IPS DF 6.9 (cell line): ENCODE data around the gene MRTFA.
"Not testable (repeated sequence)": the region's sequence is repeated elsewhere in the genome, so short reads cannot be mapped to it uniquely, and the experiment has no call there.

Experiments used
- DNase-seq: peaks from one replicate; pipeline ENCODE4 v3.0.0-alpha.2; 2013; ENCODE audit warnings: low read depth, low spot score
- H3K27ac ChIP-seq: one replicate; pipeline ENCODE4 v1.5.1; 2013; ENCODE audit warnings: low read length, control low read depth
- H3K27me3 ChIP-seq: 2 replicates; pipeline ENCODE4 v1.6.1; 2013; ENCODE audit warnings: mild to moderate bottlenecking, low read length; ENCODE audit not compliant: control insufficient read depth, insufficient read depth
- H3K36me3 ChIP-seq: 2 replicates; pipeline ENCODE4 v1.6.1; 2013; ENCODE audit warnings: low read length; ENCODE audit not compliant: control insufficient read depth, insufficient read depth
- H3K4me1 ChIP-seq: 2 replicates; pipeline ENCODE4 v1.6.1; 2013; ENCODE audit warnings: low read length; ENCODE audit not compliant: control insufficient read depth, insufficient read depth
- H3K4me3 ChIP-seq: 2 replicates; pipeline ENCODE4 v1.5.1; 2013; ENCODE audit warnings: mild to moderate bottlenecking, low read length
- H3K9me3 ChIP-seq: 2 replicates; pipeline ENCODE4 v1.6.1; 2013; ENCODE audit warnings: low read length, inconsistent platforms; ENCODE audit not compliant: control insufficient read depth, insufficient read depth
- WGBS: extraction: QIAGEN DNeasy Blood & Tissue Kit; methylation state at CpG from one replicate; pipeline ENCODE4 v1.1.7; 2013; ENCODE audit warnings: mixed read lengths, missing lambda C conversion rate; ENCODE audit not compliant: insufficient read length, insufficient coverage; 5-methylcytosine and 5-hydroxymethylcytosine counted together

Gene MRTFA

GRCh38 chr22:40500465-40500786 lies 136.1 kb downstream of the MRTFA start:
- H3K4me1 ChIP-seq, H3K27ac ChIP-seq, H3K27me3 ChIP-seq, H3K36me3 ChIP-seq, H3K9me3 ChIP-seq, DNase-seq, H3K4me3 ChIP-seq: not testable (repeated sequence)
- no CpG with 5 or more reads among the region's 5 CpGs for WGBS

- Histone ChIP-seq H3K4me1 (no peaks in the 10 kb centered on the region; the same call in 1 of the 2 replicates), H3K4me3 (no peak overlapping the region), H3K9me3 (no peaks in the 10 kb centered on the region), H3K27ac (no peak overlapping the region), H3K36me3 (no peaks in the 10 kb centered on the region), H3K27me3 (no peaks in the 10 kb centered on the region)
- no peak for DNase-seq
Observed at GRCh38 chr22:40499209-40499623, 137.3 kb downstream of the MRTFA start.

- Histone ChIP-seq H3K27ac (no peak overlapping the region), H3K4me1 (no peaks in the 10 kb centered on the region; the same call in 1 of the 2 replicates), H3K9me3 (no peaks in the 10 kb centered on the region), H3K27me3 (no peaks in the 10 kb centered on the region), H3K36me3 (no peaks in the 10 kb centered on the region), H3K4me3 (no peak overlapping the region)
- no CpG with 5 or more reads among the region's 6 CpGs for WGBS
- DNase-seq: no peak
Observed at GRCh38 chr22:40498420-40499208, 137.9 kb downstream of the MRTFA start.

- no peaks in the 10 kb centered on the region for H3K27me3 ChIP-seq
- no CpG with 5 or more reads among the region's 2 CpGs for WGBS
- H3K9me3 ChIP-seq: no peaks in the 10 kb centered on the region
- H3K36me3 ChIP-seq: no peaks in the 10 kb centered on the region
- H3K4me3 ChIP-seq: no peak overlapping the region
- H3K27ac ChIP-seq: no peak overlapping the region
- no peaks in the 10 kb centered on the region; the same call in 1 of the 2 replicates for H3K4me1 ChIP-seq
- DNase-seq: no peak
Observed at GRCh38 chr22:40493441-40493840, 143.1 kb downstream of the MRTFA start.

GRCh38 chr22:40491990-40492631 lies 144.4 kb downstream of the MRTFA start:
- no peak for DNase-seq
- Histone ChIP-seq H3K4me3 (no peak overlapping the region), H3K27ac (no peak overlapping the region), H3K27me3 (no peaks in the 10 kb centered on the region), H3K9me3 (no peaks in the 10 kb centered on the region), H3K4me1 (no peaks in the 10 kb centered on the region), H3K36me3 (no peaks in the 10 kb centered on the region)
- WGBS: no CpG with 5 or more reads among the region's 5 CpGs

- H3K36me3 ChIP-seq: no peaks in the 10 kb centered on the region
- no CpG with 5 or more reads among the region's 3 CpGs for WGBS
- no peak for DNase-seq
- no peaks in the 10 kb centered on the region for H3K9me3 ChIP-seq
- H3K27ac ChIP-seq: no peak overlapping the region
- H3K4me3 ChIP-seq: no peak overlapping the region
- no peaks in the 10 kb centered on the region for H3K27me3 ChIP-seq
- no peaks in the 10 kb centered on the region for H3K4me1 ChIP-seq
Observed at GRCh38 chr22:40487663-40488249, 148.8 kb downstream of the MRTFA start.

GRCh38 chr22:40486962-40487602 lies 149.4 kb downstream of the MRTFA start:
- Histone ChIP-seq H3K9me3 (no peaks in the 10 kb centered on the region), H3K4me1 (no peaks in the 10 kb centered on the region), H3K36me3 (no peaks in the 10 kb centered on the region), H3K27me3 (no peaks in the 10 kb centered on the region), H3K4me3 (no peak overlapping the region), H3K27ac (no peak overlapping the region)
- DNase-seq: no peak
- WGBS: no CpG with 5 or more reads among the region's 2 CpGs

- no peak overlapping the region for H3K4me3 ChIP-seq
- no peaks in the 10 kb centered on the region for H3K9me3 ChIP-seq
- H3K36me3 ChIP-seq: no peaks in the 10 kb centered on the region
- no CpG with 5 or more reads among the region's 12 CpGs for WGBS
- no peak overlapping the region for H3K27ac ChIP-seq
- H3K4me1 ChIP-seq: no peaks in the 10 kb centered on the region
- no peak for DNase-seq
- no peaks in the 10 kb centered on the region for H3K27me3 ChIP-seq
Observed at GRCh38 chr22:40485813-40486667, 150.5 kb downstream of the MRTFA start.

GRCh38 chr22:40484906-40485669 lies 151.4 kb downstream of the MRTFA start:
- H3K27ac ChIP-seq: no peak overlapping the region
- DNase-seq: no peak
- no peaks in the 10 kb centered on the region for H3K36me3 ChIP-seq
- no peaks in the 10 kb centered on the region for H3K27me3 ChIP-seq
- no peaks in the 10 kb centered on the region for H3K4me1 ChIP-seq
- WGBS: no CpG with 5 or more reads among the region's 7 CpGs
- no peaks in the 10 kb centered on the region for H3K9me3 ChIP-seq
- no peak overlapping the region for H3K4me3 ChIP-seq
